Measurements from ENCODE around the gene SURF4. TPM values are rescaled to one million over a fixed set of nuclear protein-coding genes. Genes with fewer than 3 reads are reported as not detected.
"Not testable (repeated sequence)": the region's sequence is repeated elsewhere in the genome, so short reads cannot be mapped to it uniquely, and the experiment has no call there.

The SURF4 gene
- total RNA-seq, 1 donor from 2014 or later, result 133 TPM

DNA sequence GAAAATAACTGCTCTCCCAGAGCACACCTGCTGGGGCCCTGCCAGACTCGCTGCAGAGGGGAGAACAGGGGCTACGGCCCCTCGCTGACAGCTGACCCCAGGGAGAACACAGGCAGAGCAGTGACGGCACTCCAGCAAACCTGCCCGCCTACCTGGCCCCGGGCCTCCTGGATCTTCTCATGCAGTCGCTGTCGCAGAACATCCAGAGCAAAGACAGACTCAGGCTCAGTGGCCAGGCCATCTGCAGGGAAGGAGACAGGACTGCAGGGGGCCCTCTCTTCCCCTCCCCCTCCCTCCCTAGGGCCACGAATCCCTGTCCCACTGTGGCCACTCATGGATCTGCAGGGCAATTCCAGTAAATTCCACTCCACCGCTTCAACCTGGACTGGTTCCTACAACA is 42.3 kb downstream of the SURF4 start:
- no peak for DNase-seq

DNA sequence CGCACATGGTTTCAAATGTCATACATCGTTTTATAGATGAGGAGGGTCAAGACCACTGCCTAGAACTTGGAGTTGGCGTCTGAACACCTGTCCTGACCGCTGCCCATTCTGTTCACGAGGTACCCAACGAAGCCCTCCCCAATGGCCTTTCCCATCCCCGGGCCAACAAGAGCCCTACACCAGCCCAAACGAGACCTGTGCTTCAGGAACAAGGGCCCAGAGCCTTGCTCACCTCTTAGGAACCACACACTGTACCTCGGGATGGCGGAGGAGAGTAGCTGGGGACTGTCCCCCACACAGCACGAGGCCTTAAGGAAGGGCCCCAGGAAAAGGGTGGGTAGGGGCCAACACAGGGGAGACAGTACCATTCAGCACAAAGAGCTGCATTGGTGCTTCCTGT is 42.8 kb downstream of the SURF4 start:
- no peak for DNase-seq

DNA sequence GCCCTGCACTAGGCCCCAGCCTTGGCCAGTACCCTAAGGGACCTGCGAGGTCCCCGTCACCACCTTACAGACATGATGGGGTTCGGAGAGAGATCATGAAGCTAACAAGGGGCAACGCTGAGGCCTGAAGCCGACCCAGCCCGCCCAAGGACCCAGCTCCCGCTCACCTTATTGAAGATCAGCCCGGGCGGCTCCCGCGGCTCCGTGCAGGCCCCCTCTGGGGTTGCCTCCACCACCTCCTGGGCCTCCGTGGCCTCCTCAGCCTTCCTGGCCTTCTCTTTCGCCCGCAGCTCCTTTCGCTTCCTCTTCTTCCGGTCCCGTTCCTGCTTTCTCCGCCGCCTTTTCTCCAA is 43.5 kb downstream of the SURF4 start:
- DNase-seq, result no peak

DNA sequence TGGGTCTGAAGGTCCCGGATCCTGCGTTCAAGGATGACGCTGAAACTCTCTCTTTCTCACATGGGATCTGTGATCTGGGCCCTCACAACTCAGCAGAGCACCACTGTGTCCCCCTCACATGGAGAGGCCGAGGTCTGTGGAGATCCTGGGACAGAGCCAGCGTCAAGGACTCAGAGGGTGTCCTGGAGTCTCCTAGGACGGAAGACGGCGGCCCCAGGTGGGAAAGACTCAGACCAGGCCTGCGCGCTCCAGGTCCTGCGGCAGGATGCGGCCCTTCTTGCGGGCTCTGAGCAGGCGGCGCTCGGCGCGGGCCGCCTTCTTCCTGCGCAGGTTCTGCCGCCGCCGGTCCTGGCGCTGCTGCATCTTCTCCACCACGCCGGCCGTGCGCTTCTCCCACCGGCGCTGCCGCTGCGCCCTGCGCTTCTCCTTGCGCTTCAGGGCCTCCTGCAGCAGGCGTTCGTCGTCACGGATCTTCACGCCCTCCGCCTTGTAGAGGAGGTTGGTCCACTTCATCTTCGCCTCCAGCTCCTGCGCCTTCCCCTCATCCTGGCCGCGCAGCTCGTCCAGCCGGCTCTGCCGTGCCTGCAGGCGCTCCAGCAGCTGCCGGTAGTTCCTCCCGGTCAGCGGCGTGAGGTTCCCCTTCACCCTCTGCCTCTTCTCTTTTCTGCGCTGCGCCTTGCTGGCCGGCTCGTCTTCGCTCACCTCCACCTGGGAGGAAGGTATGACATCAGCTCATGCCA is 44.0 kb downstream of the SURF4 start:
- no peak for DNase-seq

DNA sequence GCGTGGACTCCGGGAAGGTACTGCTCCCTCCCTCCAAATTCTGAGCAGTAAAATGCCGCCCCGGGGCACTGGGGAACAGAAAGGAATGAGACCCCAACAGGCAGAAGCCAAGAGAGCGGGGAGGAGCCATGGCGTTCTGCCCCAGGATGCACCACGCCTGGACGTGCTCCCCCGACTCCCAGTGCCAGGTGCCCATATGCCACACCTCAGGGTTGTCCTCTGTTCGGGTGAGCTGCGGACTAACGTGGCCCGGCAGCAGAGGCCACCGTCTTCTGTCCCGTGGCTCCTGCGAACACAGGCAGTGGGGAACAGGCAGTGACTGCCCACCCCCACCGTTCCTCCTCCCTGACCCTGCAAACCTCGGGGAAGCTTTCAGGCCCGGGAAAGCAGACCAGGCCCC is 44.6 kb downstream of the SURF4 start:
- no peak for DNase-seq

DNA sequence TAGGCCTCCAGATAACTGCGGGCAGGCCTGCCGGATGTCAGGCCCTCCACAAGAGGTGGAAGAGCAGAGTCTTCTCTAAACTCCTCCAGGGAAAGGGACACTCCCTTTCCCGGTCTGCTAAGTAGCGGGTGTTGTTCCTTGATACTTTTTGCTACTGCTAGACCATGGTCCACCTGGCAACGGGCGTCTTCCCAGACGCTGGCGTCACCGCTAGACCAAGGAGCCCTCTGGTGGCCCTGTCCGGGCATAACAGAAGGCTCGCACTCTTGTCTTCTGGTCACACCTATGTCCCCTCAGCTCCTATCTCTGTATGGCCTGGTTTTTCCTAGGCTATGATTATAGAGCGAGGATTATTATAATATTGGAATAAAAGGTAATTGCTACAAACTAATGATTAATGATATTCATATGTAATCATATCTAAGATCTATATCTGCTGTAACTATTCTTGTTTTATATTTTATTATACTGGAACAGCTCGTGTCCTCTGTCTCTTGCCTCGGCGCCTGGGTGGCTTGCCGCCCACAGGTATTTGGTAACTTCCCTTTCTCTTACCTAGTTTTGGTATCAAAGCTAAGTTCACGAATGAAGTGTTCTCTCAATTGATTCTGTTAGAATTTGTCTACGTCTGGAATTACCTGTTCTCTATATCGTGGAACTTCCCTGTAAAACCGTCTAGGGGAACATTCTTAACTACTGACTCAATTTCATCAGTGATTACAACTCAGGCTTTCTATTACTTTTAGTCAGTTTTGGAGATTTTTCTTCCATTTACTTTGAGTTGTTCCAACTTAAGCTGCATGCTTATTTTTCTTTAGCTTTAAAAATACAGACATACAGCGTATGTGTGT is 46.3 kb downstream of the SURF4 start:
- not testable (repeated sequence) for DNase-seq

- no peak for DNase-seq
Measured at GRCh38 chr9:133327834-133328484, 47.9 kb downstream of the SURF4 start.

GRCh38 chr9:133327021-133327420 is 48.8 kb downstream of the SURF4 start:
- DNase-seq, result not testable (repeated sequence)

DNA sequence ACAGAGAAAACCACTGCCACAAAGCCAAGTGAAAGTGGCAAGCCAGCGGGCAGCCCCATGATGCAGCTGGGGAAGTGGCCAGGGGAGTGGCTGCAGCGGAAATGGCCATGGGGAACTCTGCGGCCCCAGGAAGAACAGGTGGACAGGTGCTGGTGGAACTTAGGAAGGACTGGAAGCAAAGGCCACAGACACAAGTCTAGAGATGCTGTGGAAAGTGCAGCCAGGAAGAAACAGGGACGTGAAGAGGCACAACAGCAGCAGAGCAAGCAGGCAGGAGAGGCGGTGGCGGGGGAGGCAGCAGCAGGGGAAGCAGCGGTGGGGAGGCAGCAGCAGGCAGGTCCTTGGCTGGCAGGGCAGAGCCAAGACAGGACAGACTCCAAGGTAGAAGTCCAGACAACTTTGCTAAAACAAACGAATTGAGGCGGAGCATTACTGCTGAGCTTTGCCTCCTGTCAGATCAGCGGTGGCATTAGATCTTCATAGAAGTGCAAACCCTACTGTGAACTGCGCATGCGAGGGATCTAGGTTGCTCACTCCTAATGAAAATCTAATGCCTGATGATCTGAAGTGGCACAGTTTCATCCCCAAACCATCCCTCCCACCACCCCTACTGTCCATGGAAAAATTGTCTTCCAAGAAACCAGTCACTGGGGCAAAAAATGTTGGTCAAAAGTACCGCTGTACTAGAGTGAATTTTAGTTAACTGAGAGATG is 51.7 kb downstream of the SURF4 start:
- no peak for DNase-seq

DNA sequence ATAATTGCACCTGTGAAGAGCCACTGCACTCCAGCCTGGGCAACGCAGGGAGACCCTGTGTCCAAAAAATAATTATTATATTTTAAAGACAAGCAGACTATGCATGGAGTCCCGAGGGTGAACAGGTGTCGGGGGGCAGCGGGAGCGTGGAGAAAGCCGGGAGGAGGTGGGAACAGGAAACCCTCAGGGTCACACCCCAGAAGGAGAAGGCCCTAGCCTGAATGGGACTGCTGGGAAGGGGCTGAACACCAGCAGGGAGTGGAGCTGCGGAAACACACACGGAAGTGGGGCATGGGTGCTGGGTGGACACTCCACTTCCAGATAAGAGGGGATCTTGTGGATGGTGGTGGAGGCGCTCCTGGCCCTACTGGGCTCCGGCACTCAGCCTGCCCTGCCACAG is 52.6 kb downstream of the SURF4 start:
- DNase-seq, result no peak

DNA sequence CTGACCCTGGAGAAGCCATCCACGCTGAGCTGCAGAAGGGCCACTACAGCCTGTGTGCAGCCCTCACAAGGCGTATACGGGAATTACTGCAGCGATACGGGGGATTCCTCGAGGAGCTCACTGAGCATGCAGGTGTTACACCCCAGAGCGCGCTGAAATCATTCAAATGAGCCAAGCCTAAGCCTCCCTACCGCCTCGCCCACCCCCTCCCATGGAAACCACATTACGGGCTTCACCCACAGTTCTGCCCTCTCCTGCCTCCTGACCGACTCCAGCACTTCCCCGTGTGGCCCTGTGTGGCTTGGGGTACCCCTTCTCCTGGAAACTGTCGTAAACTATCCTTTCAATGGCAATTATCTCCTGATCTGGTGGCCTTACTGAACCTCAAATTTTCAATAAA is 53.2 kb downstream of the SURF4 start:
- DNase-seq, result no peak

GRCh38 chr9:133321411-133321935 is 54.4 kb downstream of the SURF4 start:
- no peak for DNase-seq

- DNase-seq, result no peak
Measured at GRCh38 chr9:133320421-133320881, 55.4 kb downstream of the SURF4 start.

- not testable (repeated sequence) for DNase-seq
Measured at GRCh38 chr9:133317551-133317950, 58.3 kb downstream of the SURF4 start.

GRCh38 chr9:133315997-133316396 is 59.9 kb downstream of the SURF4 start:
- no peak for DNase-seq

Small RNA genes within 50 kb of the gene (small RNA-seq; reads per million reads assigned to genes)
- gene RF00019 (ENCODE audit: low replicate concordance) (not detected), gene SNORD24 (ENCODE audit: low replicate concordance) (not detected), gene SNORD36A (ENCODE audit: low replicate concordance) (not detected), gene SNORD36B (ENCODE audit: low replicate concordance) (not detected), gene SNORD36C (ENCODE audit: low replicate concordance) (not detected)

Other genes starting within 250 kb of the SURF4 start
- 3.4 TPM for gene GBGT1, start 212.1 kb downstream of the SURF4 start, total RNA-seq
- 0.30 TPM for gene OBP2B, start 166.8 kb downstream of the SURF4 start, total RNA-seq
- gene ABO, start 100.9 kb downstream of the SURF4 start, total RNA-seq, result 0.39 TPM
- 12.9 TPM for gene SURF6, start 39.9 kb downstream of the SURF4 start, total RNA-seq
- 12.4 TPM for gene MED22, start 27.9 kb downstream of the SURF4 start, total RNA-seq
- 1,486 TPM for gene RPL7A, start 27.8 kb downstream of the SURF4 start, total RNA-seq
- 15.0 TPM for gene SURF1, start 19.6 kb downstream of the SURF4 start, total RNA-seq
- gene SURF2, start 19.5 kb downstream of the SURF4 start, total RNA-seq, result 9.3 TPM
- gene STKLD1, start 306 bp upstream of the SURF4 start, total RNA-seq, result 0.49 TPM
- gene REXO4, start 42.0 kb upstream of the SURF4 start, total RNA-seq, result 11.3 TPM
- gene ADAMTS13, start 46.3 kb upstream of the SURF4 start, total RNA-seq, result 3.2 TPM
- 4.3 TPM for gene CACFD1, start 83.9 kb upstream of the SURF4 start, total RNA-seq
- 1.8 TPM for gene SLC2A6, start 103.0 kb upstream of the SURF4 start, total RNA-seq
- 0.89 TPM for gene MYMK, start 148.9 kb upstream of the SURF4 start, total RNA-seq
- gene ADAMTSL2, start 158.6 kb upstream of the SURF4 start, total RNA-seq, result 1.5 TPM
- gene FAM163B, start 233.3 kb upstream of the SURF4 start, total RNA-seq, result not detected